ENCODE measurements around the gene PIK3CA. TPM values are rescaled to one million over a fixed set of nuclear protein-coding genes. Genes with fewer than 3 reads are reported as not detected.
A peak's percentile ranks its signal among the peaks of the same experiment; 100 is the strongest.

The PIK3CA gene
- 14.1 and 24.5 TPM in 2 replicates for total RNA-seq (ENCODE audit: low replicate concordance)

DNA sequence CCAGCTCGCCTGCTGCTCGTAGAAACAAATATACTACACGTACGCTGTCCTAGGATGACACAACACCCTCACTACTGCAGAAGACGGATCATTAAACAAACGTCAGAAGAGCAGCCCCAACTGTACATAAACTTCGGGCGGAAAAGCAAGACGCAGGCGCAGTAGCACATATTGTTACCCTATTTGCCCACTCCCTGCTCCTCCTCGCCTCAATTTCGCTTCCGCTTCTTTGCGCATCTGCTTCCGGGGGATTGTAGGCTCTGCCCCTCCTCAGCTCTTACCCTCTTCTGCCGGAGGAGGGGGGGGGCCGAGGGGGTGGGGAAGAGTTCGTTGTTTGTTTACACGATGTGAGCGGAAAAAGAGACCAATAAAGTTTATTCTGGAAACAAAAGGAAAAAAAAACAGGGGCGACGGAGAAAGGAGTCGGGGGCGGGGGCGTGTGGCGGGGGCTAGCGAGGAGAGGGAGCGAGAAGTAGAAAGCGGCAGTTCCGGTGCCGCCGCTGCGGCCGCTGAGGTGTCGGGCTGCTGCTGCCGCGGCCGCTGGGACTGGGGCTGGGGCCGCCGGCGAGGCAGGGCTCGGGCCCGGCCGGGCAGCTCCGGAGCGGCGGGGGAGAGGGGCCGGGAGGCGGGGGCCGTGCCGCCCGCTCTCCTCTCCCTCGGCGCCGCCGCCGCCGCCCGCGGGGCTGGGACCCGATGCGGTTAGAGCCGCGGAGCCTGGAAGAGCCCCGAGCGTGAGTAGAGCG is at the start of gene PIK3CA:
PIK3CA (plus strand) TSS at position 485 of the 743 bp plus-strand sequence. CDS start 50,469 bp downstream, outside the sequence.
- Histone ChIP-seq H3K9ac (peak within 1 kb of the TSS; percentile 86), H4K20me1 (ENCODE audit: low read depth) (peaks cover 42% of the 10 kb centered on the region), H3K79me2 (ENCODE audit: low read depth) (peaks cover 44% of the 10 kb centered on the region), H3K4me2 (peak within 1 kb of the TSS; percentile 89), H3K27ac (peak within 1 kb of the TSS; percentile 86), H3K4me3 (peak within 1 kb of the TSS; percentile 98), H3K9me3 (ENCODE audit: low read depth) (no peaks in the 10 kb centered on the region), H2AFZ (replicated peaks) (peak within 1 kb of the TSS; percentile 99), H3K4me1 (peaks cover 17% of the 10 kb centered on the region), H3F3A (ENCODE audit: low read depth) (peaks cover 17% of the 10 kb centered on the region), H3K27me3 (no peaks in the 10 kb centered on the region), H3K36me3 (no peaks in the 10 kb centered on the region)
- peak within 1 kb of the TSS; percentile 20 for H3K27ac Mint-ChIP-seq
- H3K9me3 Mint-ChIP-seq, result no peaks in the 10 kb centered on the region
- peak within 1 kb of the TSS; percentile 92 for H3K4me3 Mint-ChIP-seq
- H3K36me3 Mint-ChIP-seq, result no peaks in the 10 kb centered on the region
- TF ChIP-seq, protein P1, sequence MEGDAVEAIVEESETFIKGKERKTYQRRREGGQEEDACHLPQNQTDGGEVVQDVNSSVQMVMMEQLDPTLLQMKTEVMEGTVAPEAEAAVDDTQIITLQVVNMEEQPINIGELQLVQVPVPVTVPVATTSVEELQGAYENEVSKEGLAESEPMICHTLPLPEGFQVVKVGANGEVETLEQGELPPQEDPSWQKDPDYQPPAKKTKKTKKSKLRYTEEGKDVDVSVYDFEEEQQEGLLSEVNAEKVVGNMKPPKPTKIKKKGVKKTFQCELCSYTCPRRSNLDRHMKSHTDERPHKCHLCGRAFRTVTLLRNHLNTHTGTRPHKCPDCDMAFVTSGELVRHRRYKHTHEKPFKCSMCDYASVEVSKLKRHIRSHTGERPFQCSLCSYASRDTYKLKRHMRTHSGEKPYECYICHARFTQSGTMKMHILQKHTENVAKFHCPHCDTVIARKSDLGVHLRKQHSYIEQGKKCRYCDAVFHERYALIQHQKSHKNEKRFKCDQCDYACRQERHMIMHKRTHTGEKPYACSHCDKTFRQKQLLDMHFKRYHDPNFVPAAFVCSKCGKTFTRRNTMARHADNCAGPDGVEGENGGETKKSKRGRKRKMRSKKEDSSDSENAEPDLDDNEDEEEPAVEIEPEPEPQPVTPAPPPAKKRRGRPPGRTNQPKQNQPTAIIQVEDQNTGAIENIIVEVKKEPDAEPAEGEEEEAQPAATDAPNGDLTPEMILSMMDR (IDR thresholded peaks at IDR 0.05), result no peak
- no peak for TF ChIP-seq EZH2 (IDR thresholded peaks at IDR 0.05)
- no peak for TF ChIP-seq EZH2phosphoT487 (IDR thresholded peaks at IDR 0.05)
- H3K4me1 Mint-ChIP-seq, result peaks cover 25% of the 10 kb centered on the region
- H3K27me3 Mint-ChIP-seq (ENCODE audit: insufficient read depth, low read depth), result no peaks in the 10 kb centered on the region
- DNase-seq (ENCODE audit: low spot score), result peak; percentile 96

DNA sequence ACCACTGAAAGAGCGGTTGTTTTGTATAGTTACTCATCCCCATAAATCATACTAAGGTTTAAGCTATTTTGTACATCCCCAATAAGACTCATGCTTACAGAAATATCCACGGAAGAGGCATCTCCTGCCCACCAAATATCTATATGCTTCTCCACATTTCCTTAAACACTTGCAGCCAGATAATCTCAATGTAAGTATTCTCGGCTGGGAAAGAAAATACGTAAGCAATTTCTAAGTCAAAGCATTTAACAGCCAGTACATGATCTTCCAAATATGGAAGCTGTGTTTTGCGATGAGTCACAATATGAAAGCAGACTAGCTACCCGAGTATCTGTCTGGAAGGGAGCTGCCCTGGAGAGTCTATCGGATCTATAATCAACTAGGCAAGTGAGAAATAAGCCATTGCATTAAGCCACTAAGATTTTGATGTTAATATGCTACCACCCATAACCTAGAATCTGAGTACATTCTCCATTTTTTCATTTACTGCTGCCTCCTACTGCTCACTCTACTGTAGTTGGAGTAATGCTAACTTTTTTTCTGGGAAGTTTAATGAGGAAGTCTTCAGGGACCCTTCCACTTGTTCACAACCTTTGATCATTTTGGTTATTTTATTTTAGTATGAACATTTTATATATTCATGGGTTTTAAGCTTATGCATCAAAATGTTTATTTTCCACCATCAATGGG is 49.6 kb upstream of the PIK3CA start:
- H3K36me3 ChIP-seq, result no peaks in the 10 kb centered on the region
- TF ChIP-seq EZH2 (IDR thresholded peaks at IDR 0.05) (no peak), EZH2phosphoT487 (IDR thresholded peaks at IDR 0.05) (no peak)
- TF ChIP-seq, protein P1 (IDR thresholded peaks at IDR 0.05), result no peak
- no peaks in the 10 kb centered on the region for H4K20me1 ChIP-seq (ENCODE audit: low read depth)
- DNase-seq (ENCODE audit: low spot score), result no peak
- no peaks in the 10 kb centered on the region for H3K9me3 ChIP-seq (ENCODE audit: low read depth)
- no peaks in the 10 kb centered on the region for H3K4me1 ChIP-seq
- no peak overlapping the region for H2AFZ ChIP-seq (replicated peaks)
- no peak overlapping the region for H3K27ac ChIP-seq
- H3F3A ChIP-seq (ENCODE audit: low read depth), result no peaks in the 10 kb centered on the region
- Mint-ChIP-seq H3K36me3 (no peaks in the 10 kb centered on the region), H3K27me3 (ENCODE audit: insufficient read depth, low read depth) (no peaks in the 10 kb centered on the region), H3K4me1 (no peaks in the 10 kb centered on the region), H3K9me3 (no peaks in the 10 kb centered on the region), H3K4me3 (no peak overlapping the region), H3K27ac (no peak overlapping the region)
- H3K79me2 ChIP-seq (ENCODE audit: low read depth), result no peaks in the 10 kb centered on the region
- H3K4me3 ChIP-seq, result no peak overlapping the region
- no peak overlapping the region for H3K4me2 ChIP-seq
- no peak overlapping the region for H3K9ac ChIP-seq
- H3K27me3 ChIP-seq, result no peaks in the 10 kb centered on the region

DNA sequence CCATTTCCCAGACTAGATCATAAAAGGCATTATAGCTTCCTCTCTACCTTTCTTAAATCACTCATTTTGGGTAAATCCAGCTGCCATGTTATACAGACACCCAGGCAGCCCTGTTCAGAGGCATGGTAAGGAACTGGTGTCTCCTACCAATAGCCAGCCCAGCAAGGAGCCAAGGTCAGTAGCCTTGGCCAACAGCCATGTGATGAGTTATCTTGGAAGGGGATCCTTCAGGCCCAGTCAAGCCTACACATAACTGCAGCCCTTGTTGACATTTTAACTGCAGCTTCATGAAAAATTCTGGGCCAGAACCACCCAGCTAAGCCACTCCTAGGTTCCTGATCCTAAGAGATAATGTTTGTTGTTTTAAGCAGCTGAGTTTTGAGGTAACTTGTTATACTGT is 47.5 kb upstream of the PIK3CA start:
- Histone ChIP-seq H3K4me3 (no peak overlapping the region), H2AFZ (replicated peaks) (no peak overlapping the region), H3F3A (ENCODE audit: low read depth) (no peaks in the 10 kb centered on the region), H3K36me3 (no peaks in the 10 kb centered on the region), H4K20me1 (ENCODE audit: low read depth) (no peaks in the 10 kb centered on the region), H3K9ac (no peak overlapping the region), H3K27ac (no peak overlapping the region), H3K4me1 (no peaks in the 10 kb centered on the region), H3K4me2 (no peak overlapping the region), H3K9me3 (ENCODE audit: low read depth) (no peaks in the 10 kb centered on the region), H3K79me2 (ENCODE audit: low read depth) (no peaks in the 10 kb centered on the region), H3K27me3 (no peaks in the 10 kb centered on the region)
- DNase-seq (ENCODE audit: low spot score), result no peak
- TF ChIP-seq EZH2 (IDR thresholded peaks at IDR 0.05) (no peak), EZH2phosphoT487 (IDR thresholded peaks at IDR 0.05) (no peak)
- TF ChIP-seq, protein P1 (IDR thresholded peaks at IDR 0.05), result no peak
- no peaks in the 10 kb centered on the region for H3K9me3 Mint-ChIP-seq
- peaks cover 2% of the 10 kb centered on the region for H3K4me1 Mint-ChIP-seq
- no peaks in the 10 kb centered on the region for H3K36me3 Mint-ChIP-seq
- no peaks in the 10 kb centered on the region for H3K27me3 Mint-ChIP-seq (ENCODE audit: insufficient read depth, low read depth)
- no peak overlapping the region for H3K27ac Mint-ChIP-seq
- no peak overlapping the region for H3K4me3 Mint-ChIP-seq
